Prostate gland (tissue), 1 donor: ENCODE results near the gene DOCK4.

Source experiments
- POLR2A ChIP-seq: fragments of 450-650 bp; IDR thresholded peaks from one replicate; pipeline ENCODE4 v1.6.1; 2016; ENCODE audit warnings: antibody characterized with exemption, mild to moderate bottlenecking
- POLR2AphosphoS5 ChIP-seq: sonication (generic); formaldehyde crosslinking; IDR thresholded peaks from one replicate; pipeline ENCODE4 v1.6.1; 2017; ENCODE audit warnings: antibody characterized with exemption

DNA sequence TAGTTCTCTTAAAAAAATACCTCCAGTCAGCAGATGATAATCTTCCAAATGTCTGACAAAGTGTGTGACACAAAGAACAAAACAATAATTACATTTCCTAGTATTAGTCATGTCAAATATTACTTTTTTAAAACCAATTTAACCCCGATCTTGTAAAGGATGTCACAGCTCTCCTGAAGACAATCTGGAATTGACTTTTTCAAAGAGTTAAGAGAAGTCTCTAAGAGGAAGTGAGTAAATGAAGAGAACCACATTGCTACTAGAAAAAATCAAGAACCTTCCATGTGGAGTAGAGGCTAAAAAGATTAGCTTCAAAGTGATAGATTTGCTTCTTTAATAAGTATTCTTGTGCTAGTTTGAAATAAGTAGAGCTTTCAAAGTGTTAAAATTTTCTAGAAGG lies 425.7 kb downstream of the DOCK4 start:
- TF ChIP-seq POLR2AphosphoS5, result no peak
- TF ChIP-seq POLR2A, result no peak
